GM12878 (cell line): ENCODE results near the gene UAP1L1. TPM values are rescaled to one million over a fixed set of nuclear protein-coding genes. Genes with fewer than 3 reads are reported as not detected.

Experiments used
- ATF7 ChIP-seq: fragments of 450-650 bp; IDR thresholded peaks from 2 replicates; pipeline ENCODE4 v1.6.1; 2016; ENCODE audit warnings: low read depth, mild to moderate bottlenecking
- BCLAF1 ChIP-seq: fragments of 450-650 bp; IDR thresholded peaks from 2 replicates; pipeline ENCODE4 v1.6.1; 2017; ENCODE audit warnings: antibody characterized with exemption, mild to moderate bottlenecking, moderate library complexity
- BMI1 ChIP-seq: fragments of 450-650 bp; IDR thresholded peaks from 2 replicates; pipeline ENCODE4 v1.6.1; 2016; ENCODE audit warnings: mild to moderate bottlenecking, moderate library complexity, borderline replicate concordance
- CBX5 ChIP-seq: sonication (generic); IDR thresholded peaks from 2 replicates; pipeline ENCODE4 v1.6.1; 2016; ENCODE audit warnings: low read depth, moderate library complexity, mild to moderate bottlenecking, inconsistent platforms
- CREM ChIP-seq: IDR thresholded peaks from 2 replicates; pipeline ENCODE4 v1.6.1; 2014; ENCODE audit warnings: antibody characterized with exemption, low read depth
- KDM1A ChIP-seq: fragments of 200-600 bp; sonication (generic); IDR thresholded peaks from 2 replicates; pipeline ENCODE4 v1.6.1; 2016; ENCODE audit warnings: borderline replicate concordance
- MTA3 ChIP-seq: IDR thresholded peaks from 2 replicates; pipeline ENCODE4 v1.6.1; 2012; ENCODE audit warnings: low read length, inconsistent platforms, borderline replicate concordance
- MXI1 ChIP-seq: fragments of 150-350 bp; IDR thresholded peaks from 2 replicates; pipeline ENCODE4 v1.6.1; 2011; ENCODE audit warnings: low read depth, mild to moderate bottlenecking, inconsistent platforms, low read length, improper control_type of control experiment
- MYB ChIP-seq: fragments of 150-350 bp; IDR thresholded peaks from 2 replicates; pipeline ENCODE4 v1.6.1; 2014; ENCODE audit warnings: mild to moderate bottlenecking, low read depth, low read length, borderline replicate concordance
- PKNOX1 ChIP-seq: fragments of 450-650 bp; IDR thresholded peaks from 2 replicates; pipeline ENCODE4 v1.6.1; 2016; ENCODE audit warnings: mild to moderate bottlenecking
- POLR2AphosphoS2 ChIP-seq: IDR thresholded peaks from 2 replicates; pipeline ENCODE4 v1.6.1; 2011; ENCODE audit warnings: low read depth, mild to moderate bottlenecking, low read length, improper control_type of control experiment, moderate library complexity
- SP1 ChIP-seq: IDR thresholded peaks from one replicate; pipeline ENCODE4 v1.6.1; 2011; ENCODE audit warnings: low read depth, low read length
- SREBF2 ChIP-seq: IDR thresholded peaks from 2 replicates; pipeline ENCODE4 v1.6.1; 2012; ENCODE audit warnings: mild to moderate bottlenecking, low read length
- ZBTB33 ChIP-seq: fragments of 450-650 bp; IDR thresholded peaks from 2 replicates; pipeline ENCODE4 v1.6.1; 2017; ENCODE audit warnings: mild to moderate bottlenecking
- ZNF217 ChIP-seq: fragments of 450-650 bp; IDR thresholded peaks from 2 replicates; pipeline ENCODE4 v1.6.1; 2017; ENCODE audit warnings: antibody characterized with exemption, mild to moderate bottlenecking
- ZNF274 ChIP-seq: IDR thresholded peaks from one replicate; pipeline ENCODE4 v1.8.0; 2011; ENCODE audit not compliant: insufficient read length, insufficient read depth
- ZZZ3 ChIP-seq: IDR thresholded peaks from 2 replicates; pipeline ENCODE4 v1.6.1; 2011; ENCODE audit warnings: low read depth; ENCODE audit not compliant: control insufficient read depth, insufficient read length
- polyA plus RNA-seq, 11 experiments: library from polyadenylated mRNA; depleted of rRNA in 4 of 11; unstranded in 6 of 11; stranded (reverse) in 5 of 11; fragments of >200 nt; fragmentation: Nextera tagmentation in 4 of 11; fragmentation: Illumina TruSeq in 1 of 11; extraction: Ambion mirVana in 4 of 11; extraction: Trizol in 1 of 11; gene quantifications; 1 replicate in 1 of 11; 2 replicates in 10 of 11; pipeline versions ENCODE4 v1.2.1 to v1.2.3, GENCODE V29; 2011 to 2016; ENCODE audit warnings: inconsistent platforms in 2 of 11, missing spikeins in 2 of 11, low read depth in 1 of 11
- total RNA-seq, 4 experiments: library from RNA; depleted of rRNA in 3 of 4; stranded (reverse); fragments of >200 nt in 3 of 4; fragmentation: Illumina TruSeq in 1 of 4; extraction: Trizol in 1 of 4; gene quantifications; 2 replicates each; pipeline versions ENCODE4 v1.2.1 to v1.2.3, GENCODE V29; 2013 to 2021

The UAP1L1 gene
- total and polyA plus RNA-seq, 10 of the 15 experiments (the other 5 are each of a cell fraction or from before 2014, with no cell fraction given) = 0.29 to 15.7 (median 5.8) TPM

DNA sequence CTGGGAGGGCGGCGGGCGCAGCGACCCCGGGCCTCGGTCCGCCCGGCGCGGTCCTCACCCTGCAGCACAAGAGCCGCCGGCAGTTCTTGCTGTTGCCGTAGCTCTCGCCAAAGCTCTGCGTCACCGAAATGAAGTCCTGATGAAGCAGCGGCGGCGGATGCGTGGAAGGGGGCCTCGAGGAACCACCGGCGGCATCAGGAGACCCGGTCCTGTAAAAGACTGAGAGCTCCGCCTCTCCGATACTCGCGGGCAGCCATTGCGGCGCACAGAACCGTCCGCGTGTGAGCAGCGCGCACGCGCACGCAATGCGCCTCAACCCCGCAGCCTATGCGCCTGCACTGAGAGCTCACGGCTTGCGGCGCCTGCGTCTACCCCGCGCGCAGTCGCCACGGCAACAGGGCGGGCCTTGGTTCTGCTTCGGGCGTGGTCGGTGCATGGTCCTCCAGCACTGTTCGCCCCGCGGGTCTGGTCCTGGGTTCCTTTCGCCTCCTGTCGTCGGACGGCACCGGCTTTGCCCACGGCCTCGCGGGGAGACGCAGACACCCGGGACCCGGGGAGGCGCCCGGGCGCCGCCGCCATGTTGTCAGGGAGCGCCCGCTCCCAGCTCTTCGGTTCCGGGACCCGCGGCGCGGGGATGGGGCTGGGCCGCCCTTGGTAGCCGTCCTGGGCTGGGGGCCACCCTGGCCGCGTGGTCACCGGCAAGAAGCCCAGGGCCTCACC, 52.3 kb downstream of the UAP1L1 start (continued):
- 0 out of 2 replicates have a peak, but pooled peaks have one; percentile 18 for TF ChIP-seq ZNF217
- peak; percentile 98 for TF ChIP-seq MXI1
- peak; percentile 34; the same call in 1 of the 2 replicates for TF ChIP-seq PKNOX1
- no peak for TF ChIP-seq KDM1A
- TF ChIP-seq ATF7 = no peak
- TF ChIP-seq ZNF274 = no peak
- no peak for TF ChIP-seq CBX5
- TF ChIP-seq ZBTB33 = no peak
- TF ChIP-seq SREBF2 = no peak
- no peak for TF ChIP-seq MTA3
- TF ChIP-seq MYB = no peak
- TF ChIP-seq SP1 = no peak
- TF ChIP-seq BMI1 = peak; percentile 96
- no peak for TF ChIP-seq ZZZ3
- TF ChIP-seq CREM = peak; percentile 61; the same call in 1 of the 2 replicates
- TF ChIP-seq POLR2AphosphoS2 = peak; percentile 67
- no peak for TF ChIP-seq BCLAF1
